Spleen (tissue), 7 donors: Measurements from ENCODE around the gene COA3.

Source experiments
- POLR2A ChIP-seq, 3 donors: fragments of 450-650 bp; IDR thresholded peaks; one replicate each; pipeline ENCODE4 v1.5.1; 2017; ENCODE audit warnings: antibody characterized with exemption in 3 of 3, mild to moderate bottlenecking in 1 of 3
- POLR2AphosphoS5 ChIP-seq, 3 donors: sonication (generic); formaldehyde crosslinking; IDR thresholded peaks; one replicate each; pipeline ENCODE4 v1.5.1; 2017; ENCODE audit warnings: antibody characterized with exemption in 3 of 3
- TF ChIP-seq, protein P1 (sequence below), 11 experiments: fragments of 200-600 bp in 7 of 11; fragments of 450-650 bp in 4 of 11; sonication (generic) in 4 of 11; IDR thresholded peaks in 8 of 11; conservative IDR thresholded peaks in 3 of 11; 1 replicate in 7 of 11; 2 replicates in 4 of 11; pipeline versions ENCODE4 v1.4.0 to v1.8.0; 2016 to 2021; ENCODE audit warnings: antibody characterized with exemption in 11 of 11, inconsistent platforms in 4 of 11, mild to moderate bottlenecking in 1 of 11
- donor health status: DM: no; HTN: no; CAD: no; lungs with moderate emphysema.
- donor health status: DM: no; HTN: no; CAD: no.
- donor health status: DM: no; HTN: no; CAD: no.

DNA sequence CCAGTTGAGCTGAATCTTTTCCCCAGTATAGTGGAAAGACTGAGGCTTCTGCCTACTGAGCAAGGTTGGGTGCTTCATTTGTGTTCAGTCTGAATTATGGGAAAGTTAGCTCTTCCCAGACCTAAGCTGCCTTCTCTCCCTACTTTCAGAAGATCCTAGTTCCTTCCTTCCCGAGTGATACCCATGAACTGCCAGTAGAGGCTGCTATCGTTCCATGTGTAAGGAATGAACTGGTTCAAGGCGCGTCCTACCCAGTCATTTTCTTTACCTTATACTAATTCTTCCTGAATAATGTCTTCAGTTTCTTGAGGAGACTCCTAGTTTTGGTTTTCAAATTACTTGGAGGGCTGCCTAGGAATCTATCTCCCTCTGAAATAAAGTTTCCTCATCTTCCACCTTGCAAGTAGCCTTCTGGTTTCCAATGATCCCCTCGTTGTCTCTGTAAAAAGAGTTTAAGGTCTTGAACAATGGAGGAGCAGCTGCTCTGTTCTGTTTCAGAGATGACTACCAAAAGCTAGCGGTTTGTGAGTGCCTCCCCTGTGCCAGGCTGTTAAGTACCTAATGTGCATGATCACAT lies 44.9 kb upstream of the COA3 start:
- TF ChIP-seq POLR2AphosphoS5 (IDR thresholded peaks at IDR 0.05) = peak in 1 of 3 donors; percentile 14
- TF ChIP-seq, protein P1, sequence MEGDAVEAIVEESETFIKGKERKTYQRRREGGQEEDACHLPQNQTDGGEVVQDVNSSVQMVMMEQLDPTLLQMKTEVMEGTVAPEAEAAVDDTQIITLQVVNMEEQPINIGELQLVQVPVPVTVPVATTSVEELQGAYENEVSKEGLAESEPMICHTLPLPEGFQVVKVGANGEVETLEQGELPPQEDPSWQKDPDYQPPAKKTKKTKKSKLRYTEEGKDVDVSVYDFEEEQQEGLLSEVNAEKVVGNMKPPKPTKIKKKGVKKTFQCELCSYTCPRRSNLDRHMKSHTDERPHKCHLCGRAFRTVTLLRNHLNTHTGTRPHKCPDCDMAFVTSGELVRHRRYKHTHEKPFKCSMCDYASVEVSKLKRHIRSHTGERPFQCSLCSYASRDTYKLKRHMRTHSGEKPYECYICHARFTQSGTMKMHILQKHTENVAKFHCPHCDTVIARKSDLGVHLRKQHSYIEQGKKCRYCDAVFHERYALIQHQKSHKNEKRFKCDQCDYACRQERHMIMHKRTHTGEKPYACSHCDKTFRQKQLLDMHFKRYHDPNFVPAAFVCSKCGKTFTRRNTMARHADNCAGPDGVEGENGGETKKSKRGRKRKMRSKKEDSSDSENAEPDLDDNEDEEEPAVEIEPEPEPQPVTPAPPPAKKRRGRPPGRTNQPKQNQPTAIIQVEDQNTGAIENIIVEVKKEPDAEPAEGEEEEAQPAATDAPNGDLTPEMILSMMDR (IDR thresholded peaks at IDR 0.05 in 8 of 11, conservative IDR thresholded peaks at IDR 0.05 in 3 of 11) = peak; percentile 44 to 85 (median 72)
- no peak for TF ChIP-seq POLR2A (IDR thresholded peaks at IDR 0.05)
